Right lobe of liver (tissue), 6 donors: ENCODE measurements around the gene EVX1. TPM values are rescaled to one million over a fixed set of nuclear protein-coding genes. Genes with fewer than 3 reads are reported as not detected.

Experiments used
- ATAC-seq, 4 donors: fragments of 200-7000 bp; cut with Tn5 transposase; one replicate each; pipeline ENCODE4 v1.9.1; 2020; ENCODE audit warnings: mild to moderate bottlenecking in 4 of 4, moderate library complexity in 4 of 4
- DNase-seq, 3 donors: peaks; one replicate each; pipeline ENCODE4 v3.0.0-alpha.2; 2020
- H3K27ac ChIP-seq, 3 donors: fragments of 200-600 bp; one replicate each; pipeline ENCODE4 v1.8.0; 2022
- H3K27me3 ChIP-seq, 2 donors: fragments of 200-600 bp; one replicate each; pipeline ENCODE4 v1.8.0; 2022
- H3K36me3 ChIP-seq, 4 donors: fragments of 200-600 bp; sonication (generic) in 1 of 4; one replicate each; pipeline versions ENCODE4 v1.5.1 to v1.8.0; 2017 to 2022; ENCODE audit warnings: control low read depth in 1 of 4
- H3K4me1 ChIP-seq, 4 donors: fragments of 200-600 bp; sonication (generic) in 1 of 4; one replicate each; pipeline versions ENCODE4 v1.5.1 to v1.8.0; 2017 to 2022; ENCODE audit warnings: control low read depth in 1 of 4
- H3K4me3 ChIP-seq, 3 donors: fragments of 200-600 bp; one replicate each; pipeline ENCODE4 v1.8.0; 2022
- H3K9me3 ChIP-seq, 4 donors: fragments of 200-600 bp; sonication (generic) in 1 of 4; one replicate each; pipeline versions ENCODE4 v1.5.1 to v1.8.0; 2017 to 2022; ENCODE audit warnings: control low read depth in 1 of 4
- POLR2A ChIP-seq: fragments of 450-650 bp; IDR thresholded peaks from one replicate; pipeline ENCODE4 v1.6.1; 2017; ENCODE audit warnings: antibody characterized with exemption, mild to moderate bottlenecking
- WGBS: methylation state at CpG from one replicate; pipeline ENCODE4 v1.1.6; 2018; ENCODE audit warnings: low coverage, low lambda C conversion rate; ENCODE audit not compliant: insufficient coverage; ENCODE audit errors: missing lambda C conversion rate; 5-methylcytosine and 5-hydroxymethylcytosine counted together
- intact Hi-C, 2 donors: fragments of 100-400 bp; cut with DNase I; formaldehyde crosslinking; loops; one replicate each; pipeline versions ENCODE4 v1.11.2 to v1.14.1; 2022
- total RNA-seq, 6 experiments: library from RNA; depleted of rRNA in 2 of 6; stranded (reverse); fragments of >200 nt in 2 of 6; fragmentation: NEBNext Ultra II Directional in 3 of 6; extraction: Animal tissue kit (Norgen Biotek cat#: 25700) in 3 of 6; gene quantifications; one replicate each; pipeline versions ENCODE4 v1.1.0 to v1.2.4, GENCODE V29; 2016 to 2023
- TF ChIP-seq, protein P1 (sequence below), 4 donors: fragments of 200-600 bp in 3 of 4; fragments of 450-650 bp in 1 of 4; IDR thresholded peaks; one replicate each; pipeline versions ENCODE4 v1.5.1 to v1.8.0; 2016 to 2022; ENCODE audit warnings: antibody characterized with exemption in 4 of 4, mild to moderate bottlenecking in 2 of 4
- donor health status: DM: no; HTN: yes; CAD: no.
- donor health status: DM: no; HTN: no; CAD: no.
- donor health status: DM: no; HTN: no; CAD: no.
- donor health status: DM: no; HTN: yes; CAD: no.
- donor health status: DM: no; HTN: yes; CAD: no.

Gene EVX1
- total RNA-seq, 6 experiments from 2014 or later: not detected

DNA sequence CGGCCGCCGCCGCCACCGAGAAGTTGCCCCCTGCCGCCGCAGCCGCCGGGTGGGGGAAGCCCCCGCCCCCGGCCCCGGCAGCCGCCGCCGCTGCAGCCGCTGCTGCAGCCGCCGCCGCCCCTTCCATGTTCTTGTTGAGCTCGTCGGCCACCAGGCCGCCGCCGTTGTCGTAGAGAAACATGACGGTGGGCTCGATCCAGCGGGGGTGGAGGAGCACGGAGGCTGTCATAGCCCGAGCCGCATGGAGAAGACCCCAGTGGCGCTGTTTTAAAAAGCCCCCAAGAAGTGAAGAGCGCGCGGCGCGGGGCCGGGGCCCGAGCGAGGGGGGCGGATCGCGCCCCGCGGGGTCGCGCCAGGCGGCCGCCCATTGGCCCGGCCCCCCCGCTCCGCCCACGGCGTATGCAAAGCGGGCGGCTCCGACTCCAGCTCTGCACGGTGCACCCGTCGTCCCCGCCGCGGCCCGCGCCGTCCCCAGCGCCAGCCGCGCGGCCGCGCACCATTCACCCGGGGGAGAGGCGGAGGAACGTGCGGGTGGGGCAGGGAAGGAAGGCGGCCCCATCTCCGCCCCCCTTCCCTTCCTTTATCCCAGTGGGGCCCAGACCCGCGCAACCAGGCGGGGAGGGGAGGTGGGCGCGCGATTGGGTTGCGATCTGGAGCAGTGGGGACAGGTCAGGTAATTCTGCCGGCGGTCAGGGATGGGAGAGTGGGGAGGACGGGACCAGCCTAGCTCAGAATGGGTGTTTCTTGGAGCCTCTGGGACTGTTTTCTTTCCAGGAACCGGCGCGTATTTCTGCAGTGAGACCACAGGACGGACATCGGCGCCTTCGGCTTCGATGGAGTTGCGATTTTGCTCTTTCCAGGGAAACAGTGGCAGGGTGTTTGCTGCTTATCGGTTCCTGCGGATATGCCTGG, 42.5 kb upstream of the EVX1 start, which contains the start of gene HOXA13:
TSS of gene HOXA13 (minus strand) at position 243 of the 912 bp plus-strand sequence. CDS start at position 229, 14 bp downstream.
- Histone ChIP-seq H3K27me3 (peaks cover 29 to 64% of the 10 kb centered on the region in 2 donors), H3K4me3 (no peak within 1 kb of the TSS), H3K36me3 (no peaks in the 10 kb centered on the region), H3K27ac (no peak within 1 kb of the TSS), H3K9me3 (no peaks in the 10 kb centered on the region), H3K4me1 (peaks cover 0 to 20% (median 5%) of the 10 kb centered on the region in 4 donors)
- DNase-seq (no peak), ATAC-seq (peak in 2 of 4 donors; percentile 35 to 44)
- no peak for TF ChIP-seq POLR2A
- TF ChIP-seq, protein P1, sequence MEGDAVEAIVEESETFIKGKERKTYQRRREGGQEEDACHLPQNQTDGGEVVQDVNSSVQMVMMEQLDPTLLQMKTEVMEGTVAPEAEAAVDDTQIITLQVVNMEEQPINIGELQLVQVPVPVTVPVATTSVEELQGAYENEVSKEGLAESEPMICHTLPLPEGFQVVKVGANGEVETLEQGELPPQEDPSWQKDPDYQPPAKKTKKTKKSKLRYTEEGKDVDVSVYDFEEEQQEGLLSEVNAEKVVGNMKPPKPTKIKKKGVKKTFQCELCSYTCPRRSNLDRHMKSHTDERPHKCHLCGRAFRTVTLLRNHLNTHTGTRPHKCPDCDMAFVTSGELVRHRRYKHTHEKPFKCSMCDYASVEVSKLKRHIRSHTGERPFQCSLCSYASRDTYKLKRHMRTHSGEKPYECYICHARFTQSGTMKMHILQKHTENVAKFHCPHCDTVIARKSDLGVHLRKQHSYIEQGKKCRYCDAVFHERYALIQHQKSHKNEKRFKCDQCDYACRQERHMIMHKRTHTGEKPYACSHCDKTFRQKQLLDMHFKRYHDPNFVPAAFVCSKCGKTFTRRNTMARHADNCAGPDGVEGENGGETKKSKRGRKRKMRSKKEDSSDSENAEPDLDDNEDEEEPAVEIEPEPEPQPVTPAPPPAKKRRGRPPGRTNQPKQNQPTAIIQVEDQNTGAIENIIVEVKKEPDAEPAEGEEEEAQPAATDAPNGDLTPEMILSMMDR (IDR thresholded peaks at IDR 0.05): no peak
- intact Hi-C loops: loop anchor here in 1 of 2 donors (10.0 kb wide), 1 partner anchor 825 kb away; no protein-coding TSS in a partner anchor
- 3% methylated on average over 5 of the region's 99 CpGs for WGBS

DNA sequence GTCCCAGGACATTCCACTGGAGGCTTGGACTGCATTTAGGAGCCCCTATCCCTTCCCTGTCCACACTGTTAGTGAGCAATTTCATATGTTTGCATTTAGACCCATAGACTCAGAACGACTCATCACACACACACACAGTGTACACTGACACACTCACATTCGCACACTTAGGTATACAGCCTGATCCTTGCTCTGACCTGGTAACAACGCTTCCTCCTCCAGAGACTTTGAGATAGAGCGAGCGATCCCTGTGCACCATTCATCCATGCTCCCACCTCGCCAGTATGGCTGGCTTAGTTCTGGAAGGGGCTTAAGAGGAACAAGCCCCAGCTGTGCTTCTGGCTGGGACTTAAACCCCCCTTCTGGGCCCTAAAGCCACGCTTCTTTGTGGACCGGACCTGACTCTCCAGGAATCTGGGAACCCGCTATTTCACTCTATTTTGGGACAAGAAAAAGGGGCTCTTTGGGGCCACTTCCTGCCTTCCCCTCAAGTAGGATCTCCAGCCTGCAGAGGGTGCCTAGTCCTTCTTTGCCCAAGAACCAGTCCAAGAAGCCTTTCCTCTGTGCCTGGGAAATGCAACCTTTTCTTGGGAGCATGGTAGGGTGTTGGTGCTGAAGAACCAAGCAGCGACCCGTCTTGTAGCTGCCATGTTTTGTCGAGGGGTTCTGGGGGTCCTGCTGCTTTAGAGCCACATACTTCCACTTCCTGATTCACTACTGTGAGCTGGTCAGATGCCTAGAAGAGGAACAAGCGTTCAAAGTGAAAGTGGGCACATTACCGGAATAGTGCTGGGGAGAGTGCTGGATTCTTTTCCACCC, 41.6 kb upstream of the EVX1 start:
- Histone ChIP-seq H3K27me3 (peaks cover 33 to 64% of the 10 kb centered on the region in 2 donors), H3K9me3 (no peaks in the 10 kb centered on the region), H3K27ac (no peak overlapping the region), H3K4me1 (peaks cover 0 to 25% (median 5%) of the 10 kb centered on the region in 4 donors), H3K36me3 (no peaks in the 10 kb centered on the region), H3K4me3 (no peak overlapping the region)
- TF ChIP-seq, protein P1 (IDR thresholded peaks at IDR 0.05): no peak
- no peak for TF ChIP-seq POLR2A
- WGBS: 9% methylated on average over 7 of the region's 14 CpGs
- DNase-seq: no peak
- intact Hi-C loops: loop anchor here in 1 of 2 donors (10.0 kb wide), 1 partner anchor 824 kb away; no protein-coding TSS in a partner anchor
- ATAC-seq: peak; percentile 24 to 55 (median 47)

- DNase-seq (peak in 1 of 3 donors; percentile 21), ATAC-seq (peak in 3 of 4 donors; percentile 9 to 25 (median 14))
- Histone ChIP-seq H3K36me3 (no peaks in the 10 kb centered on the region), H3K4me1 (peaks cover 0 to 25% (median 5%) of the 10 kb centered on the region in 4 donors), H3K4me3 (no peak overlapping the region), H3K27ac (no peak overlapping the region), H3K9me3 (no peaks in the 10 kb centered on the region), H3K27me3 (peaks cover 37 to 65% of the 10 kb centered on the region in 2 donors)
- 3% methylated on average over 3 of the region's 4 CpGs for WGBS
- intact Hi-C loops: loop anchor here in 1 of 2 donors (10.0 kb wide), 1 partner anchor 823 kb away; no protein-coding TSS in a partner anchor
- TF ChIP-seq, protein P1 (IDR thresholded peaks at IDR 0.05): no peak
- TF ChIP-seq POLR2A: no peak
These were observed 41.0 kb upstream of the EVX1 start for GRCh38 chr7:27201580-27202017.
